HTERT RPE-1 (cell line): ENCODE data around the gene ITPK1.

Source experiments
- in situ Hi-C: fragments of 300-500 bp; cut with MboI; formaldehyde crosslinking; loops from 4 replicates; pipeline ENCODE4 v1.14.3; 2020; ENCODE audit warnings: low sequenced_read_pairs

Gene ITPK1

DNA sequence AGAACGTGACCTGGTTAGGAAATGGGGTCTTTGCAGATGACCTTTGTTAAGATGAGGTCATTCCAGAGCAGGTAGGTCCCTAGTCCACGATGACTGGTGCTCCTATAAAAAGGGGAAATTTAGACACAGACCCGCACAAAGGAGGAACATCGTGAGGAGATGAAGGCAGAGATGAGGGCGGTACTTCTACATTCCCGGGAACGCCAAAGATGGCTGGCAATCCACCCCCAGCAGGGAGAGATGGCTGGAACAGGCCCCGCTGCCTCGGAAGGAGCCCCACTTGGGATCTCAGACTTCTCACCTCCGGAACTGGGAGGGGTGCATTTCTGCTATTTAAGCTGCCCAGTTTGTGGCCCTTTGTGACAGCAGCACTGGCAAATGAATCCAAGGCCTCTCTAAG, 85.0 kb downstream of the ITPK1 start:
- in situ Hi-C loops = no loop called here

DNA sequence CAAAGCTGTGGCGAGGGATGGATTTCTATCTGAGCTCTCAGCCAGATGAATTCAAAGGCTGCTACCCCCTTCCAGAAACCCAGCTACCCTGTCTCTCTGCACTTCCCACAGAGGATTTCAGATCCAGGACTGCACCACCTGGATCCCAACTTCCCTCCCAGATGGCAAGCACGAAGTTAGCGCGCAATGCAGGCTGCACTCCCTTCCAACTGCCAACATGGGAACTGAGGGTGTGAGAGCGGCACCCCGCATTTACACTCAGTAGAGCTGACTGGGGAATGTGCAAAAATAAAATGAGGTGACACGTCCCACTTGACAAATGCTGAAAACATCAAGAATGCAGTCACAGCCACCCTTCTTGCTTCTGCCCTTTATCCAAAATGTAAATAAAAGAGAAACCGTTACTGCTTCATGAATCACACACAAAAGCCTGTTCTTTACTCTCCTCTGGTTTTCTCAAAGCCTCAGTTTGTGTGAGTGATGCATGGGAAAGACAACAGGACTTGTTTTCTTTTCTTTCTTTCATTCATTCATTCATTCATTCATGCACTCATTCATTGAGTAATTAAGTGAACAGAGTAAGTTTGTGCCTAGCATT, 85.7 kb downstream of the ITPK1 start:
- in situ Hi-C loops = no loop called here

DNA sequence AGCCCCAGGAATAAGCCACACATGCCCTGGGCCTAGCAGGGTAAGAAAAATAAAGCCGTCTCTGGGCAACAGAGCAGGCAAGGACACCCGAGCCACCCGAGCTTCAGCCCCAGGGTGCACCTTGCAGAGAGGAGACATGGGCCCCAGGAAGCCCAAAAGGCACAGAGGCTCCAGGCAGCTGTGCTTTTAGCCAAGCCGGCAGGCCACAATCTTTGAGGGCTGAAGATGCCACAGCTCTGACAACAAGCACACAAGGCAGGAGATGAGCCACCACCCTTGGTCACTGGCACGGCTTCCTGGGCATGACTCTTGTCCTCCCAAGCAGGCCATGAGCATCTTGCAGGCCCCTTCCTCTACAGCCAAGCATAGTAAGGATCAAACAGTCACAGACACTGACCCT, 86.3 kb downstream of the ITPK1 start:
- in situ Hi-C loops = no loop called here

DNA sequence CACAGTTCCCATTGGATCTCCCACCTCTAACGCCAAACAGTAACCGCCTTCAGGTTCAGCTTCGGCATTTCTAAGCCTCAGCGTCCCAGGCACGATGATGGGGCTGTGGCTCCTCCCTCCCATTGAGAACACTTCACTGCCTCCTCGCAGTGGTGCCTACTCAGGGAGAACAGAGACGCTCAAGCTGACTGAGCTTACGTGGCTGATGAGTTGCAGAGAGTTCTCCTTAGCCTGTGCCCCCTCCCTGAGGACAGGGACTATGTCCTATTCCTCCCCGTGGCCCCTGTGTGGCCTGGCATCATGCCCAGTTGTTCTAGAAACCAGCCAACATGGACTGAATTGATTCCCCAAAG, 87.0 kb downstream of the ITPK1 start:
- in situ Hi-C loops = no loop called here

DNA sequence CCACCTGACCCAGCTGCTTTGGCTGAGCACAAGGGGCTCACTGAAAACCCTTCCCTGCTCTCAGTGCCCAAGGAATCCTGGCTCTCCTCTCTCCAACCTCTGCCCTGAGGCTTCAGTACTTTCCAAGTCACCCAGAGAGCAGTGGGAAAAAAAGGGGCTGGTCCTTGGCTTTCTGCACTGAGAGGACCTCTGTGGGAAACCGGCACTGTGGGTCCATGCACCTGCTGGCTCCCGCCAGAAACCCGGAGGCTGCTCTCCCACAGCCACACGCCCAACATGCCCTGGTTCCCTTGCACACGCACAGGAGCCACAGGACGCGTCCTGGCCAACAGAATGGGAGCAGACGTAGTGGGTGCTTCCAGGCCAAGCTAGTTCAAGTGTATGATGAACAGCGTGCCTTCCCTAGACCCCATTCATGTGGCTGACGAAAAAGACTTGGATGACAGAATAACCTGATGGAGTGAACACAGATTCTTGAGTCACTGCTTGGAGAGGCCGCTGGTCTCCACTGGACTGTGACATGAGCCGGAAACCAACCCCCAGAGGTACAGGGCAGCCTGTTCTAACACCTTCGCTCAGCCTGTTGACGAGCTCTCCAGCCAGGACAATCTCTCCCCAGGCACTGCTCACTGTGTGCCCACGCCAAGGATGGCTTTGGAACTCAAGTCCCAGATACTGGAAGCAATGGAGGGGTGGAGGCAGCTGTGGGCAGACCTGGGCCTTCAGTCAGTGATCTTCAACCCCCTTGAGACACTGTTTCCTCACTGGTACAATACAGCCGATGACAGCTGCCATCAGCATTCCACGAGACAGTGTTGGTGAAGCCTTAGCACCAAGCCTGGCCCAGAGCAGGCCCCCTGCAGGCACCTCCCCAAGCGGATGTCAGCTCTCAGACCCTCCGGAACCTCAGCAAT, 87.7 kb downstream of the ITPK1 start:
- in situ Hi-C loops = no loop called here

DNA sequence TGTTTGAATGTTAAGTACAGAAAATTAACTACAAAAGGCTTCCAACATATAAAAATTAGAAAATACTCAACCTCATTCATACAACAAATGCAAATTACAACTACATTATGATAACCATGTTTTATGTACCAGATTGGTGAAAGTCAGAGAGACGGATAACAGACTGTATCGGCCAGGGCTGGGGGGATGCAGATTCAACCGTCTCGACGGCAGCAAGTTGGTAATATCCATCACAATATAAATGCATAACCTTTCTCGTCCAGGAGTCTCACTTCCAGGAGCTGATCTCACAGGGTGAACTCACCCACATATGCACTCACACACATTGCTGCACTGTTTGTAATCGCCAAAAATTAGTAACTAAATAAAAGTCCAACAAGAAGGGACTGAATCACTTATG, 89.4 kb downstream of the ITPK1 start:
- in situ Hi-C loops = no loop called here

DNA sequence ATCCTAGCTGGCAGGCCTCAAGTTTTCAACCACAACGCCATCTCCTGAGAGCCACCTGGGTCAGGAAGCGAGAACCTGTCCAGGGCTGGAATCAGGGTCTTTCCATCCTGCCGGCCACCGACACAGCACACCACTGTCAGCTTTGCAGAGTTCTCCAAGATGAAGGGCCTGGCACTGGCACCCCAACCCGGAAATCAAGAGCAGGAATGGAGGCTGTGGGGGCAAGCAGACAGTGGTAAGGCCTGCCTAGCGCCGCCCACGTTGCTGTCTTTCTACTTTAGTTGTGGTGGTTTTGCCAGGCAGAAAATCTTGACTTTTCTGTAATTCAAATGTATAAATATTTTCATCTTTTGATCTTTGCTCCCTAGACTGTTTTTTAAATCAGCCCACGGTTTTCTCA, 90.7 kb downstream of the ITPK1 start:
- in situ Hi-C loops = no loop called here

DNA sequence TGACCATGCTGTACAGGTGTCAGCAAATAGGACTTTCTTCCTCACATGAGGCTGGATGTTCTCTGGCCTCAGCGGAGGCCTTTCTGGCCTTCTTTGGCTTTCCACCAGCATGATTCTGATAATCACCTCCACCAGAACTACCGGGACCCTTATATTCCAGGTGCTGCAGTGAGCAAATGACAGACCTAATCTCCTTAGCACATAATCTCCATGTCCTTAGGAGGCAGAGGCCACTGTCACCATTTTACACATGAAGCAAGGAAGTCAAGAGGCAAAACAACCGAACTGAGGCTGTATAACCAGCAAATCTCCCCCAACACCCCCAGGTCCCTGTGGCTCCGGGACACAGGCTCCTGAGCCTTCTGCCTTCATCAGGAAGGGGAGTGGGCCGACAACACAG, 91.2 kb downstream of the ITPK1 start:
- in situ Hi-C loops = no loop called here

DNA sequence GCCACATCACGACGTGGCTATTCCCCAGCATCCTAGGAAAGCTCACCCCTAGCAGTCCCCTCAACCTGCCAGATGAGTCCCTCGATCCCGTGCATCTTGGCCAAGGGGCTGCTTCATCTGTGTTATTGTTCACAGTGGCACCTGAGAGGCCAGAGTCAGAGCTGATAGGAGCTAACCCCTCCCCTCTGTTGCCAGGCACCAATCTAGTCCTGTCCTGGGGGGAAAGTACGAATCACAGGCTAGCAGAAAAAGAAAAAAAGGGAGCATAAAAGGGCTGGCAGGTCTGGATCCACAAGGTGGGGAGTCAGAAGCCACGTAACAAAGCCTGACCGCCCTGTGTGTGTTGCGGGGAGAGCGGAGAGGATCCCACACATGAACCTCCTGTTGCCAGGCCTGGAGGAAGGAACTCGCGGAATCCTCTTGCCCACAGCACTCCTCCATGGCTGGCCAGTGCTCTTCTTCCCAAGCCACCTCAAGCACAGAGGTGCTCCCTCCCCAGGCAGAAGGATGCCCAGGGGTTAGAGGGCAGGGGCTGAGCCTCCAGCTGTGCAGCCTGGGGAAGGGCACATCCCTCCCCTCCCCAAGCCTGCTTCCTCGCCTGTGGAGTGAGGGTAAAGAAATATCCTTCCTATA, 91.8 kb downstream of the ITPK1 start:
- in situ Hi-C loops = no loop called here

DNA sequence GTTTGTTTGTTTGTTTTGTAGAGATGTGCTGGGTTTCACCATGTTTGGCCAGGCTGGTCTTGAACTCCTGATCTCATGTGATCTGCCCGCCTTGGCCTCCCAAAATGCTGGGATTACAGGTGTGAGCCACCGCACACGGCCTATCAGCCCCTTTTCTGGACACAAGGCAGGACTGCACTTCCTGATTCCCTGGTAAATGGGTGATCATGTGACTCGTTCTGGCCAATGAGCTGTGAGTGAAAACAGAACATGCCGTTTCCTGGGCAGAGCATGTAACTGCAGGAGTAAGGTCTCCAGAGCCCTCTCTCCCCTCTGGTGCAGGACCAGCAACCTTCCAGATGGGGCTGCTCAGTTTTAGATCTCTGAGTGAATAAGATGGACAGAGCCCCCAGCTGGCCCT, 92.7 kb downstream of the ITPK1 start:
- in situ Hi-C loops = no loop called here

DNA sequence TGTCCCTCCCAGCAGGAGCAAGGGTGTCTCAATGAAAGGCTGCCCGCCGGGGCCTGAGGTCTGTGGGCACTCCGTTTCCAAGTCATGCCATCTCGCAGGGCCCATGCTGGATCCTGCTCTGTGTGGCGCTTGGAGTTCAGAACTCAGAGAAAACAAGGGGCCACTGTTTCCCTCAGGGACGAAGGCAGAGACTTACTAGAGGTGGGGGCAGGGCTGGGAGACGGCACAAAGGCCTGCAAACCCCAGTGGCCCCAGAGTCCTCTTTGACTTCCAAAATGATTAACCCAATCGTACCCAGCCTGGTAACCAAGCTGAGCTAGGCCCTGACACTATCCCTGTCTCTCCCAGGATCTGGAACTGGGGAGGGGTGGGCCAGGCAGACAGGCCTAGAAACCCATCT, 95.8 kb downstream of the ITPK1 start:
- in situ Hi-C loops = no loop called here

DNA sequence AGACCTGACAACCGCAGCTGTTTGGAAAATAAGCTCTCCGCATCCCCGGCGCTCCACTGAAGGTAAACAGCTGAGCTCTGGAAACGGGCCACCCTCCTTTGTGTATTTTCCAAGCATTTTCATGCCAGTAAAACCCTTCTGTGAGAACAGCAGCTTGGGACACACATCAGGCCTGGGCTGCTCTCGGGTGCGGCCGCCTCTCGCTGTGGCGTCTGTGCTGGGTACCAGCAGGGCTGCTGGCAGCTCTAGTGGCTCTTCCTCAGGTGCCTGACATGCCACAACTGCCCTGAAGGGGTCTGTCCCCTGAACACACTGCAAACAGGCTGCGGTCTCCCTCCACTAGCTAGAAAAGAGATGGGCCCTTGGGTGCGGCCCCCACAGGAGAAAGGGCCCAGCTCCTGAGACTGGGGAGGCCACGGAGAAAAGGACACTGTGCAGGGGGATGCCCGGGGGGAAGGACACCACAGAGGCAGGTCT, 96.3 kb downstream of the ITPK1 start:
- in situ Hi-C loops = no loop called here

DNA sequence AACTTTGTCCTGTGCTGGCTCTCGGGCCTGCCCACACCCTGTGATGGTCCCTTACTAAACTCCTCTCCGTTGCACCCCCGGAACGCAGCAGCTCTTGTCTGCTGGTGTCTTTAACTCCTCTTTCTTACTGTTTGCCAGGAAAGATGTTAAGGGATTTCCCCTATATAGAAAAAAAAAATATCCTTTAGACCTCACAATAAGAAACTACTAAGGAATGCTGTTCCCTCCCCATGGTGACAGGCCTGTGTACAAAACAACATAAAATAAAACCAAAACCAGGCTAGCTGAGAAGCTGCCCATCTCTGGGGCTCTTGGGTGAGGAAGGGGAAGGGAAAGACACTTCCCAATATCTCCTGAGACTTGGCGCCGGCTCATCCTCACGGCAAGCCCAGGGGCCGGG, 97.4 kb downstream of the ITPK1 start:
- in situ Hi-C loops = no loop called here

DNA sequence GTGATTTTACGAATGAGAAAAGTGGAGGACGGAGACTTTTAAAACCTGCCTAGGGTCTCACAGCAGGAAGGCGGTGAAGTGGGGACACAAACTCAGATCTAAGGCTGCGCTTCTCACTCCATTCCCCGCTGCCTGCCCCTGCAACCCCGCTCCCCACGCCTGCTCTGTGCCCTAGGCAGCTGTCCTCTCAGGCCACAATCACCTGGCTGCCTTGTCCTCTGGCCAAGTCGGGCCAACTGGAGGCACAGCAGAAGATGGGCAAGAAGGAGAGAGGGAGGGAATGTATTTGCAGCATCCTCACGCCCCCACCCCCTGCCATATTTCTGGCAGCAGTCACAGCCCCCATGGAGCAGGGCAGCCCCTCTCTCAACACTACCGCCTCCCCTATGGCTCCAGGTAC, 97.8 kb downstream of the ITPK1 start:
- in situ Hi-C loops = no loop called here

DNA sequence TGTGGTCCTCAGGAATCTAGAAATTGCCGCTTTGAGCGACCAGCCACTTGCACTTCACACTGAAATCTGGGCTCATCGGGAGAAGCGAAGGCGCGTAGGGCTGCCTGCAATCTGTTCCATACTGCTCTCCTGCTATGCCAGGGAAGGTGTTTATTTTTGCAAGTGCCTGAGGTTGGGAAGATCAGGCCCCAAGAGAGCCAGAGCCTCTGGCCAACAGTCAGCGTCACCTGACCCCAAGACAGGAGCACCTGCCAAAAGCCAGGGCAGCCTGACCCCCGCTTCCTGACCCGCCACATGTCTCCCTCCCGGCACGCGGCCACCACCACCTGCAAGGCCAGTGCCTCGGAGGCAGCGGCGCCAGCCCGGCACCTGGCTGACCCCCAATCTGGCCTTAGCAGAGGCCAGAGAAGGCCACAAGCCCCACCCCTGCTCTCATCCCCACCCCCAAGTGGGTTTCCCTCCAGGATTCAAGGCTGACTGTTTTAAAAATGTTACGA, 98.4 kb downstream of the ITPK1 start:
- in situ Hi-C loops = no loop called here

DNA sequence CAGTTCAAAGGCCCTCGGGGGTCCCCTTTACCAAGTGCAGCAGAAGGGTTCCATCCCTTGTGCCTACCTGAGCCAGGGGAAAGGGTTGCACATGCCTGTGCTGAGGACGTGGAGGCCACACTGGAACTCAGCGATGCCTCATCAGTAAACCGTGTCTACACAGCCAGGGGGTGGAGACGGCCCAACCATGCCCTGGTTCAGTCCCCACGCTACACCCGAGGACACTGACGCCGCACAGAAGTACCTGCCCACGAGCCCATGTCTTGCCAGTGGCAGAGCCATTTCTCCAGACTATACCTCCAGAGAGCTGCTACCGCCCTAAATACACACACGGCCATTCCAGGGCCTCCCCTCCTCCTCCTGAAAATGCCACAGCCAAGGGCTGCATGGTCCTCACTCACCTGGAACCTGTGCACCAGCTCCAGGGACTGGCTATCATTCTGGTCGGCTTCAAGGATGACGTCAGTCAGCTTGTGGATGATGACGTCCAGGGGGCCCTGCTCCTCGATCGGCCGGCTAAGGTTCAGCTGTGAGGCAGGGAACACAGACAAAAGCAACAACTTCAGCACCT, 99.4 kb downstream of the ITPK1 start:
- in situ Hi-C loops = no loop called here

DNA sequence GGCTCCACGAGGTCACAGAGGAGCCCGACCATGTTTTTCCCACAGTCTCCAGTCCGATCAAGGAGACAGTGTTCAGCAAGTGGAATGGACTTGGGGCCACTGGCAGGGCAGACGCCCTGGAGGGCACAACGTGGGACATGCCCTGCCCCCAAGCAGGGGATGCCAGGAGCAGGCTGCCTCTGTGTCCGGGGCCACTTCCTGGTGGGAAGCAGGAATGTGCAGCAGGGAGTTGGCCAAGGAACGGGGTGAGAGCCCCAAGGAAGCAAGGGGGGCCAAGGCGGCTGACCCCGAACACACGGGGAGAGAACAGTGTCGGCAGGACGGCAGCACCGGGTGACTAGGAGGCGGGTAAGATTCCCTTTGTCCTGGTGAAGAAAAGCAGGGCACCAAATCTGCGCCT, 100.2 kb downstream of the ITPK1 start:
- in situ Hi-C loops = no loop called here

DNA sequence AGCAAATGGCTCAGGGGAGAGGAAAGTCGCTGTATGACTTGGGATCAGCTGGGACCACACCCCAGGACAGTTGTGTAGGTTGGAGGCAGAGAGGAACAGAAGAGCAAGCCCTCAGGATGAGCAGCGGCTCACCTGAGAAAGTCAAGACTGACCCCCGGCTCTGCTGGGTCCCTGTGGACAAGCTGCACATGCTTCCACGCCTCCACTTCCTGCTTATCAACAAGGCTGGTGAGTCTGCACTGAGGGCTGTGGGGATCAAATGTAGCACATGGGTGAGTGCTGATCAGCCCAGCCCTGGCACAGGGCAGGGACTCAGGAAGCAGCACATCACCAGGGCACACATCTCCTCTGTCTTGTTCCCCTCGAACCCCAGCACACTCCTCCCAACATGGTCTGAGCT, 100.7 kb downstream of the ITPK1 start:
- in situ Hi-C loops = no loop called here

DNA sequence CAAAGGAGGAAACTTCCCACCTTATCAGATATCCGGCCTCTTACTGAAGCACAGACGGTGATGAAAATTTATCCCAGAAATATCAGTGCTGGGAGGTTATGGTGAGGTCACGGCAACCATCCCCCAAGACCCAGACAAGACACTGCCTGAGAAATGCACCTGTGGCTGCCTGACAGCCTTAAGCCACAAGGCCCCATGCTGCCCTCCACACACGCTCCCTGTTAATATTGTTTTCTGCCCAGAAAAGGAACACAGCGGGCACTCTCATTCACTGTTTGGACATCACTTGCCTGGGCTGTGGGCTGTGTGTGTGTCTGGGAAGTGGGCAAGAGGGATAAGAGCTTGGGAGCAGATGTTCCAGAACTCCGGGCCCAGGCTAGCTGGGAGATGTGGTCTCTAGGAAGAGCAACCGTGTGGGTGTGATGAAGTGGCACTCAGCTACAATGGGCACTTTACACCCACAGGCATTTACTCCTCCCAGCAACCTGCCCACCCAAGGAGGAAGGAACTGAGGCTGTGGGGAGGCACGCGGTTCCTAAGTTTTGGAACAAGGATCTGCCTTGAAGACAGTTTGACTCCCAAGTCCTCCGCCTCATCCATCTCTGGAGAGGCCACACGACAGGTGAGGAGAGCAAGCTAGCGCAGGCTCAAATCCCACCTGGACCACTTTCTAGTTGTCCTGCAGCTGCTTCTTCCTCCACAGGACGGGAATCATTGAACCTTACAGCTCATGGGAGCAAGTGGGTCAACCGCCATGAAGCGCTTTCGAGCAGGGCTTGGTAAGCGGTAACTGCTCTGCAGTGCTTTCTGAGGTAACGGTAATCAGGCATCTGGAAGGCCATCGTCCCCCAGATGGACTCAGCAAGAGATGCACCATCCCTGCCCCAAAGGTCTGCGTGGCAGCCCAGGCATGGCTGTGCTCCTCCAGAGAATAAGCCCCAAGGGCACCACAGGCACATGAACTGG, 101.4 kb downstream of the ITPK1 start:
- in situ Hi-C loops = no loop called here

DNA sequence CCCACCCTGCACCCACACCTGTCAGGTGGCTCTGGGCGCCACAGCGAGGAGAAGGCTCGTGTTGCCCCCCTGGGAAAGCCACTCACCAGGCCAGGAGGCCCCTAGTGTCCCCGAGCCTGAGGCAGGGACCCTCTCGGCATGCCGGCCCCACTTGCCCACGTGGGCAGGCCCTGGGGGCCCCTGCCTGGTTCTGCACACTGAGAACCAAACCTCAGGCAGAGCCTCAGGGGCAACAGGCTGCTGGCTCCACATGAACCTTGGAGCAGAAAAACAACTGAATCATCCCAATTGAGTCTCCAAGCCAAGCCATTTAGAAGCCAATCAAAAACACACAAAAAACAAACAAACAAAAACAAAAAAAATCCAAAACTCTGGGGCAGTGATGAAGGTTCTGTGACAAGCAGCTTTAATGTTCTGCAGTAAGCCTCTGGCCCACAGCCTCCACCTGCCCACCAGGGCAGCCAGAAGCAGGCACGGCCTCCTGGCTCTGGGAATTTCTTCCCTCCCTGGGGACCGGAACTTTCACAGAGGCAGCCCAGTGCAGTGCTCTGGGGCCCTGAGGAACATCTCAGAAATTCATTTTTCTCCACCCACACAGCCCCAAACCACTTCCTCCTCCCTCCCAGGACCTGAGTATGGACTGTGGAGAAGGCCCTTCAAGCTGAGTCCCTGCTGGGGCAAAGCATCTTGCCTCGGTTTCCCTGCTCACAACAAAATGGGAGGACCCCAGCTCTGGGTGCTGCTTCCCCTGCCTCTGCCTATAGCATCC, 102.6 kb downstream of the ITPK1 start:
- in situ Hi-C loops = no loop called here
